HG02610 (cell line): ENCODE results near the gene USF3.

Experiments used
- ATAC-seq: cut with Tn5 transposase; IDR thresholded peaks from one replicate; pipeline ENCODE4 v1.9.1; 2021; ENCODE audit warnings: mild to moderate bottlenecking, moderate library complexity; ENCODE audit not compliant: unreplicated experiment

Gene USF3, protein sequence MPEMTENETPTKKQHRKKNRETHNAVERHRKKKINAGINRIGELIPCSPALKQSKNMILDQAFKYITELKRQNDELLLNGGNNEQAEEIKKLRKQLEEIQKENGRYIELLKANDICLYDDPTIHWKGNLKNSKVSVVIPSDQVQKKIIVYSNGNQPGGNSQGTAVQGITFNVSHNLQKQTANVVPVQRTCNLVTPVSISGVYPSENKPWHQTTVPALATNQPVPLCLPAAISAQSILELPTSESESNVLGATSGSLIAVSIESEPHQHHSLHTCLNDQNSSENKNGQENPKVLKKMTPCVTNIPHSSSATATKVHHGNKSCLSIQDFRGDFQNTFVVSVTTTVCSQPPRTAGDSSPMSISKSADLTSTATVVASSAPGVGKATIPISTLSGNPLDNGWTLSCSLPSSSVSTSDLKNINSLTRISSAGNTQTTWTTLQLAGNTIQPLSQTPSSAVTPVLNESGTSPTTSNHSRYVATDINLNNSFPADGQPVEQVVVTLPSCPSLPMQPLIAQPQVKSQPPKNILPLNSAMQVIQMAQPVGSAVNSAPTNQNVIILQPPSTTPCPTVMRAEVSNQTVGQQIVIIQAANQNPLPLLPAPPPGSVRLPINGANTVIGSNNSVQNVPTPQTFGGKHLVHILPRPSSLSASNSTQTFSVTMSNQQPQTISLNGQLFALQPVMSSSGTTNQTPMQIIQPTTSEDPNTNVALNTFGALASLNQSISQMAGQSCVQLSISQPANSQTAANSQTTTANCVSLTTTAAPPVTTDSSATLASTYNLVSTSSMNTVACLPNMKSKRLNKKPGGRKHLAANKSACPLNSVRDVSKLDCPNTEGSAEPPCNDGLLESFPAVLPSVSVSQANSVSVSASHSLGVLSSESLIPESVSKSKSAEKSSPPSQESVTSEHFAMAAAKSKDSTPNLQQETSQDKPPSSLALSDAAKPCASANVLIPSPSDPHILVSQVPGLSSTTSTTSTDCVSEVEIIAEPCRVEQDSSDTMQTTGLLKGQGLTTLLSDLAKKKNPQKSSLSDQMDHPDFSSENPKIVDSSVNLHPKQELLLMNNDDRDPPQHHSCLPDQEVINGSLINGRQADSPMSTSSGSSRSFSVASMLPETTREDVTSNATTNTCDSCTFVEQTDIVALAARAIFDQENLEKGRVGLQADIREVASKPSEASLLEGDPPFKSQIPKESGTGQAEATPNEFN (N-terminal part only)

GRCh38 chr3:113695786-113696645 is at the start of gene USF3:
TSS of gene USF3 (minus strand) at chr3:113696642. CDS start at chr3:113674878, 21,764 bp downstream.
- ATAC-seq = peak; percentile 66

DNA sequence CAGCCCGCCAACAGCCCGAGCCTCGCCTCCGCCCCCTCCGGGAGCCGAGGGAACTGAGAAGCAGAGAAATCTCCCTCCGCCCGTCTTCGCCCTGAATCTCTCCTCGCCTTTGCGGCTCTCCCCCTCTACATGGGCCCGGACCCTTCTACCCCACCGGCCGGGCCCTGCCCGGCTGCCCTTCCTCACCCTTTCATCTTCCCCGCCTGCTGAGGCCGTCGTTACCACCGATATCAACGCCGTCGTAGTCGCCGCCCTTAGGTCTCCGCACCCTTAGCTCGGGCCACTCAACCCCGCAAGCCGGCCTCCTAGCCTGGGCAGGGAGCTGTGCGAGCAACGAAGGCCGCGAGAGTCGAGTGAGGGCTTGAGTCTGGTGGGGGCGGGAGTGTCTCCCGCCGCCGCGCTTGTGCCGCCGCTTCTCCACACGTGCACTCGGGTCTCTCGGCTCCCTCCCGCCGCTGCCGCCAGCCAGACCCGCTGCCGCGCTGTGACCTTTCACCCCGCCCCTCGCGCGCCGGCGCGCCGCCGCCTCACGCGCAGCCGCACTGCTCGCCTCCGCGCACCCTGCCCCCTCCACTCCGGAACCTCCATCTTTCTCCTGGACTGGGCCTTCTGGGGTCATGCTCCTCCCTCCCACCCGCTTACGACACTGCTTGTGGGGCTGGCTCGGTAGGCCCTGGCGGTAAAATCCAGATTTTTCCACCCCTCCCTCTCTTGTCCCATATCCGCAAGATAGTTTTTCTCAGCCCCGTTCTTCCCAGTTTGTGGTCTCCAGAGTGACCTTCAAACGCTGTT is 49.5 kb upstream of the USF3 start, which contains the start of gene NAA50:
NAA50 (minus strand) TSS at position 494 of the 792 bp plus-strand sequence; CDS start at position 194, 300 bp downstream.
- peak; percentile 52 for ATAC-seq

GRCh38 chr3:113744941-113745755 is 48.7 kb upstream of the USF3 start:
- peak; percentile 50 for ATAC-seq

- no peak for ATAC-seq
These were observed 46.7 kb upstream of the USF3 start for GRCh38 chr3:113743006-113743630.

GRCh38 chr3:113741620-113742019 is 45.2 kb upstream of the USF3 start:
- no peak for ATAC-seq

DNA sequence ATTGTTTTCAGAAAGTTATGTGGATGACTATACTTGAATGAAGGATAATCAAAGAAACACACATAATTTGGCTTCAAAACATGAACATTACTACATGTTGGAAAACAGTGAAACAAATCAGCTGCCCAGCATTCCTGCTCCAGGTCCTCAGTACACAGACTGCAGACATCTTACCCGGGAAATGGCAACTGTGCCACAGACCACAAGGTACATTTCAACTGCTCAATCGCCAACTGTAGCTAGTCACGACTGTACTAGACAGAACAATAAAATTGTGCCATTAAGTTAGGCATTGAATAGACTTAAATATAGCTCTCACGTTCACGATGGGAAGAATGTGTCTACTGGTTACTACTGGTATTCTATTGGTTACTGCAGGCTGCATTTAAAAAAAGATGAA is 44.6 kb upstream of the USF3 start:
- no peak for ATAC-seq

- ATAC-seq = peak; percentile 62
These were observed 40.2 kb upstream of the USF3 start for GRCh38 chr3:113736548-113737089.

GRCh38 chr3:113731694-113732093 is 35.3 kb upstream of the USF3 start:
- no peak for ATAC-seq

GRCh38 chr3:113730550-113730949 is 34.1 kb upstream of the USF3 start:
- no peak for ATAC-seq

DNA sequence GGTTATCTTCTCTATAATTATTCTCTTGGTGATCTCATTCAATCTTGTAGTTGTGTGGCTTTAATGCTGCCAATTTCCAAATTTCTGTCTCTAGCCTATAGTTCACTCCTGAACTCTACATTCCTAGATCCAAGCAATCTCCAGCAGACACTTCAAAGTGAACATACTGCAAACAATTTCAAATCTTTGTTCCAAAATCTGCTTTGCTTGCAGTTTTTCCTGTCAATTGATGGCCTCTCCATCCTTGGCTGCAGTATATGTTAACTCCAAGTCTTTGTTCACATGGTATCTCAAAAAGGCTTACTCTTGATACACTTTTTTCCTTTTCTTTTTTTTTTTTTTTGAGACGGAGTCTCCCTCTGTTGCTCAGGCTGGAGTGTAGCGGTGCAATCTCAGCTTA is 32.2 kb upstream of the USF3 start:
- ATAC-seq = no peak

DNA sequence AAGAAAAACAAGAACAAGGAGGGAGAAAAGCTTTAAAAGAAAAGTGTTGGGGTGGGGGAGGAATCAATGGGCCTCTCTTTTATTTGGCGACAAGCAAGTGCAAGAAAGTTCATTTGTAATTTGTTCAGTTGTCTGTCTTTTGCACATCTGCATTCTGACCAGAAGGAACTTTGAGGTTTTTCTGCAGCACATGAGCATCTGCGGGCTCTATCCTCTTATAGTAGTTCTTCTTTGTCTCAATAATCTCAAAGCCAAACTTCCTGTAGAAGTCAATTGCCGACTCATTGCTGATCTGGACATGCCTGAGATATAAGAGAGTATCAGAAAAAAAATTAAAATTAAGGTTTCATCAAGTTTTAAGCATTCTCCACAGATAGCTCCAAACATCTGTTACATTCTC is 25.2 kb upstream of the USF3 start:
- ATAC-seq = no peak

- no peak for ATAC-seq
These were observed 23.3 kb upstream of the USF3 start for GRCh38 chr3:113719758-113720157.

DNA sequence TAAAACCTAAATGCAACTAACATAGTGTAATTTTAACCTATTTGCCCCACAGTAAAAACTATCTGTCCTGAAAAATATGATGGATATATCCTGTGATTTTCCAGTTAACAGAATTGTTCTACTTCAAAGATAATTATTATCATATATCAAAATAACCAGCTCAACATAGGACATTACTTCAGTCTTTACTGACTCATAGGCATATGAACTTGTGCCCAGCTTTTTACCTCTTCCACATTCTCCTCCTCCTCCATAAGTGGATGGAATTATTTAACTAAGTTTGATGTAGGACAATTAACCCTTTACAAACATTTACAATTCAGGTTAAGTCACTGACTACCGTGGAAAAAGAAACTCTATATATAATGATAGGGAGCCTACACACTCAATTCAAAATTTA is 22.9 kb upstream of the USF3 start:
- ATAC-seq = no peak

GRCh38 chr3:113717818-113718217 is 21.4 kb upstream of the USF3 start:
- no peak for ATAC-seq

- ATAC-seq = no peak
These were observed 20.9 kb upstream of the USF3 start for GRCh38 chr3:113717308-113717707.

GRCh38 chr3:113714702-113715101 is 18.3 kb upstream of the USF3 start:
- no peak for ATAC-seq

- no peak for ATAC-seq
These were observed 15.7 kb upstream of the USF3 start for GRCh38 chr3:113712129-113712528.

- ATAC-seq = no peak
These were observed 11.4 kb upstream of the USF3 start for GRCh38 chr3:113707835-113708234.
